CD4-positive, alpha-beta T cell treated with Interleukin-17A for 4 hours (primary cell): ENCODE results near the gene SEMA3F.

ENCODE experiments used
- DNase-seq: peaks from one replicate; pipeline ENCODE4 v3.0.0-alpha.2; 2020; ENCODE audit warnings: mixed read lengths

SEMA3F gene

GRCh38 chr3:50171540-50172301, 16.6 kb downstream of the SEMA3F start:
- DNase-seq: no peak

GRCh38 chr3:50172626-50173220, 17.6 kb downstream of the SEMA3F start:
- DNase-seq: no peak

- DNase-seq: no peak
These were observed 18.8 kb downstream of the SEMA3F start for GRCh38 chr3:50173685-50174516.

GRCh38 chr3:50174517-50174895, 19.4 kb downstream of the SEMA3F start:
- no peak for DNase-seq

- no peak for DNase-seq
These were observed 19.9 kb downstream of the SEMA3F start for GRCh38 chr3:50174947-50175524.

GRCh38 chr3:50177346-50177745, 22.2 kb downstream of the SEMA3F start:
- no peak for DNase-seq

- DNase-seq: no peak
These were observed 24.6 kb downstream of the SEMA3F start for GRCh38 chr3:50179710-50180109.

- no peak for DNase-seq
These were observed 26.9 kb downstream of the SEMA3F start for GRCh38 chr3:50181985-50182384.

GRCh38 chr3:50182533-50183099, 27.5 kb downstream of the SEMA3F start:
- no peak for DNase-seq

GRCh38 chr3:50183755-50184154, 28.6 kb downstream of the SEMA3F start:
- no peak for DNase-seq

GRCh38 chr3:50184242-50184978, 29.3 kb downstream of the SEMA3F start:
- no peak for DNase-seq

GRCh38 chr3:50185230-50185629, 30.1 kb downstream of the SEMA3F start:
- no peak for DNase-seq

GRCh38 chr3:50186096-50186495, 31.0 kb downstream of the SEMA3F start:
- no peak for DNase-seq

GRCh38 chr3:50187750-50188149, 32.6 kb downstream of the SEMA3F start:
- no peak for DNase-seq

- peak; percentile 30 for DNase-seq
These were observed 34.1 kb downstream of the SEMA3F start for GRCh38 chr3:50189274-50189673.

GRCh38 chr3:50189989-50190388, 34.9 kb downstream of the SEMA3F start:
- DNase-seq: no peak

- DNase-seq: no peak
These were observed 36.0 kb downstream of the SEMA3F start, which contains the start of gene GNAT1 for GRCh38 chr3:50190936-50191660. Gene GNAT1, plus strand, starts transcription at chr3:50191610. Its CDS starts 116 bp downstream, at chr3:50191726.

GRCh38 chr3:50192124-50192523, 37.0 kb downstream of the SEMA3F start:
- DNase-seq: no peak

- DNase-seq: peak; percentile 87
These were observed 37.6 kb downstream of the SEMA3F start for GRCh38 chr3:50192689-50193141.

GRCh38 chr3:50193286-50193685, 38.2 kb downstream of the SEMA3F start:
- no peak for DNase-seq

- DNase-seq: no peak
These were observed 38.6 kb downstream of the SEMA3F start for GRCh38 chr3:50193746-50194127.
